HG03280 (cell line): Measurements from ENCODE around the gene AP1B1.
"Not testable (repeated sequence)": the region's sequence is repeated elsewhere in the genome, so short reads cannot be mapped to it uniquely, and the experiment has no call there.

Experiments
- ATAC-seq: cut with Tn5 transposase; IDR thresholded peaks from one replicate; pipeline ENCODE4 v1.9.1; 2021; ENCODE audit warnings: mild to moderate bottlenecking, moderate library complexity; ENCODE audit not compliant: unreplicated experiment

Gene AP1B1

GRCh38 chr22:29352778-29353177 lies 35.6 kb downstream of the AP1B1 start:
- no peak for ATAC-seq

DNA sequence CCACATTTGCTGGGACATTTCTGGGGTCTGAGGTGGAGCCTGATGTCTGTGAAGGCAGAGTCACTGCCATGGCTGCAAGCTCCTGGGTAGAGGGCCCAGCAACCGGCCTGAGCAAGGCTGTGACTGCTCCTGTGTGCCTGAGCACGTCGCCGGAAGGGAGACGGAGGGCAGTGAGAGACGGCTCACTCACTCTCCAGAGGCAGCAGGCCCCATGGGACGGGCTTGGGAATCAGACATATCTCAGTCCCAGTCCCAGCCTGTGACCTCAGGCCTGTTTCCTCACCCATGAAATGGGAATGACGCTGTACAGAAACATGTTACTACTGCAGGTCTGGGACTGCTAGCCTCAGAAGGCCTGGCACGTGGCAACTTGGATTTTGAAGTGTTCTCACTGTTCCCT lies 36.5 kb downstream of the AP1B1 start:
- ATAC-seq = no peak

- ATAC-seq = no peak
These were observed 37.3 kb downstream of the AP1B1 start for GRCh38 chr22:29351042-29351441.

GRCh38 chr22:29348956-29349355 lies 39.4 kb downstream of the AP1B1 start:
- no peak for ATAC-seq

GRCh38 chr22:29348041-29348440 lies 40.3 kb downstream of the AP1B1 start:
- no peak for ATAC-seq

- ATAC-seq = no peak
These were observed 41.7 kb downstream of the AP1B1 start for GRCh38 chr22:29346659-29347058.

DNA sequence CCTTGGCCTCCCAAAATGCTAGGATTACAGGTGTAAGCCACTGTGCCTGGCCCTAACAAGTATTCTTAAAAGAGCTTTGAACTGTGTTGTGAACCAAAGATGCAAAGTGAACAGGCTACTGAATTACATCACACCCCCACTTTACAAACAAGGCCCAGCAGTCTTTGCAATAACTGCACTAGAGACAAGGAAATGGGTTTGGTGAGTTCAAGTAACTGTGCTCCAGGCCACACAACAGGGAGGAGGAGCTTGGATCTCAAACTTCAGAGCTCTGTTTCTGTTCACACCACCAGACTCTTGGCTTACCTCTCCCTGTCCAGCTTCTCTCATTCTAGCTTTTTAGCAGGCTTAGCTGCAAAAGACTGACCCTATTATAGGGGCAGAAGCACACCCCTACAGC lies 42.4 kb downstream of the AP1B1 start:
- no peak for ATAC-seq

- ATAC-seq = not testable (repeated sequence)
These were observed 43.5 kb downstream of the AP1B1 start for GRCh38 chr22:29344889-29345288.

DNA sequence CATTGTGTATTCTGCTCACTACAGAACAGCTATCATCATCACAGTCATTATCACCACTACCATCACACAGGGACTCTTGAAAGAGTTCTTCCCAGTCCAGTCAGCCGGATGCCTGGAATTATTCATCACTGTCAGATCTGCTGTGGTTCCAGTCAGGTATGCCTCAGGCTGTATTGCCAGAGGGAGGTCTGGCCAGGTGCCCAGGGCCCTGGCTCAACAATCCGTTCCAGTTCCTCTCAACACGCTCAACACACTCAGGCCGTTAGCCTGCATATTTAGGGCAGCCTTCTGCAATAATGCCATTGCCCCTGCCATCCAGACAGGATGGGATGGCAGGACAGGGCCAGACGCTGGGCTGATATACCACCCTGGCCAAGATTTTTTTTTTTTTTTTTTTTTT lies 44.2 kb downstream of the AP1B1 start:
- no peak for ATAC-seq

GRCh38 chr22:29343313-29343805 lies 45.0 kb downstream of the AP1B1 start:
- ATAC-seq = no peak

- no peak for ATAC-seq
These were observed 45.6 kb downstream of the AP1B1 start for GRCh38 chr22:29342577-29343312.

- no peak for ATAC-seq
These were observed 46.2 kb downstream of the AP1B1 start for GRCh38 chr22:29342177-29342576.

DNA sequence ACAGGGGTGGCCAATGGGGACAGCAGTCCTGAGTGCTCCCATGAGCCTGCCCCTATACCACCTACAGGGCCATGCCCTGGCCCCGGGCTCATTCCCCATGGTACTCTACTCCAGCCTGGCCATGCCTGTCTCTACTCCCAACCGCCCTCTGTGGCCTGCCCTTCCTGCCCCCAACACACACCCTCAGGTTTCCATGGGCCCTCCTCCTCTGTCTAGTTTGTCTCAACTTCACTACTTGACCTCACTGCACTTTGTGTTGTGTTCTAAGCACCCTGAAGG lies 46.6 kb downstream of the AP1B1 start:
- no peak for ATAC-seq

GRCh38 chr22:29341056-29341848 lies 47.1 kb downstream of the AP1B1 start:
- ATAC-seq = no peak

- no peak for ATAC-seq
These were observed 47.8 kb downstream of the AP1B1 start for GRCh38 chr22:29340566-29340965.

DNA sequence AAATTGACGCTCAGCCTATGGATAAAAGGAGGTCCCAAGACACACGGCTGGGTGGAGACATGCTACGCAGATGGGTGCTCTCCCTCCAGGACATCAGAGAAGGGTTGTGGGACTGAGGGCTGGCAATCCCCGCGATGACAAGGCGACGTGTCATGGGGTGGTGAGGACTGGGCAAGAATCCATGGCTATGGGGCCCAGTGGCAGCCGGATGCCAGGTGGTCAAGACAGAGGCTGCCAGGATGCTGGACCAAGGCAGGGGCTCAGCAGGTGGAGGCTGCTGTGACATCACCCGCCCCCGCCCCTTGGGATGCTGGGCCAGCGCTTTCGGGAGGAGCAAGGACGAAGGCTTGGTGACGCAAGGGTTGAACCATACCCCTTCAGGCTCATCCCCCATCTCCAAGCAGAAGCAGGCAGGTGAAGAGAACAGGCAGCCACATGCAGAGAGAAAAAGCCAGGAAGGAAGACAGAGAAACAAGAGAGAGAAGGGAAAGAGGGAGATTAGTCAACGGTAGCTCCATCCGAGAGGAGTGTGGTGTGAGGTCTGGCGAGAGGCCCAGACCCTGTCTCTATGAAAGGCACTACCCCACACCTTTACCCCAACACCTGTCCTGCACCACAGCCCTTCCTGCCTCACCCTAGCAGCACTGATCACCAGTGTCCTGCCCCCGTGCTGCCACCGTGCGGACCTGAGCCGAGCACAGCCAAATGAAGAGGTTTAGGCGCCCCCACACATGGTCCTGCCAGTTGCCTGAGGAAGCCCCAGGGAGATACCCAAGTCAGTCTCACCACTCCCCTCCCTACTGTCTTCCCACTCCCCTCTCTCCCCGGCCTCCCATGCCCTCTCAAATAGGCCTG lies 48.8 kb downstream of the AP1B1 start:
- no peak for ATAC-seq

GRCh38 chr22:29338398-29338797 lies 50.0 kb downstream of the AP1B1 start:
- no peak for ATAC-seq

GRCh38 chr22:29337631-29338284 lies 50.6 kb downstream of the AP1B1 start:
- ATAC-seq = no peak

GRCh38 chr22:29336751-29337490 lies 51.4 kb downstream of the AP1B1 start:
- ATAC-seq = no peak

- no peak for ATAC-seq
These were observed 52.7 kb downstream of the AP1B1 start for GRCh38 chr22:29335656-29336055.
